Measurements from ENCODE around the gene HNRNPL. TPM values are rescaled to one million over a fixed set of nuclear protein-coding genes. Genes with fewer than 3 reads are reported as not detected.

The HNRNPL gene
- total RNA-seq, 1 experiment from 2014 or later, result 710 TPM

- Mint-ChIP-seq H3K4me1 (peaks cover 0 to 3% of the 10 kb centered on the region in 2 experiments; a peak in 1 of 4 replicates), H3K27ac (peak overlapping the region in 1 of 3 experiments; percentile 41; a peak in 3 of 7 replicates), H3K9me3 (peaks cover 0 to 3% of the 10 kb centered on the region in 2 experiments; a peak in 1 of 5 replicates), H3K27me3 (ENCODE audit: low read depth) (peaks cover 2% of the 10 kb centered on the region), H3K4me3 (no peak overlapping the region), H3K36me3 (ENCODE audit: insufficient read depth in 1 of 3, low read depth in 3 of 3) (peaks cover 15 to 22% (median 19%) of the 10 kb centered on the region in 3 experiments; a peak in 6 of 7 replicates)
- Histone ChIP-seq H2BK20ac (ENCODE audit: low read depth, low read length, poor library complexity, severe bottlenecking) (no peak overlapping the region), H3K79me2 (ENCODE audit: insufficient read depth, low read length) (no peaks in the 10 kb centered on the region), H3K27ac (ENCODE audit: insufficient read length, low read depth, low read length) (no peak overlapping the region), H3K4me1 (ENCODE audit: insufficient read depth, low read length) (no peaks in the 10 kb centered on the region), H3K79me1 (ENCODE audit: insufficient read depth, low read depth, low read length, poor library complexity, severe bottlenecking) (no peaks in the 10 kb centered on the region), H2BK15ac (ENCODE audit: low read depth, low read length) (no peak overlapping the region), H4K20me1 (ENCODE audit: control insufficient read depth, insufficient read depth, insufficient read length) (no peaks in the 10 kb centered on the region), H3K14ac (ENCODE audit: insufficient read depth, low read length) (no peak overlapping the region), H2BK12ac (ENCODE audit: insufficient read length, low read depth, low read length) (no peak overlapping the region), H3K23me2 (ENCODE audit: insufficient read length, low read depth, low read length, poor library complexity, severe bottlenecking) (no peaks in the 10 kb centered on the region), H3K27me3 (ENCODE audit: insufficient read depth, low read length) (no peaks in the 10 kb centered on the region), H3K18ac (ENCODE audit: insufficient read length, low read depth, low read length) (no peak overlapping the region), H3T11ph (ENCODE audit: low read length) (no peak overlapping the region), H3K9ac (ENCODE audit: extremely low read depth, insufficient read length, low read length) (no peak overlapping the region), H4K5ac (ENCODE audit: insufficient read length, low read depth, low read length) (no peak overlapping the region), H2BK5ac (ENCODE audit: insufficient read length, low read length) (no peak overlapping the region), H2BK120ac (ENCODE audit: low read depth, low read length, poor library complexity, severe bottlenecking) (no peak overlapping the region), H3K9me3 (ENCODE audit: control insufficient read depth, low read depth, low read length) (no peaks in the 10 kb centered on the region), H4K8ac (replicated peaks; ENCODE audit: insufficient read length, low read depth, low read length) (no peak overlapping the region), H3K23ac (ENCODE audit: insufficient read length, low read depth, low read length) (no peak overlapping the region), H3K4me2 (ENCODE audit: insufficient read depth, insufficient read length, low read length) (no peak overlapping the region), H3K56ac (ENCODE audit: insufficient read length, low read depth, low read length) (no peak overlapping the region), H4K91ac (ENCODE audit: insufficient read length, low read depth, low read length) (no peak overlapping the region), H2AFZ (ENCODE audit: low read length) (no peak overlapping the region), H3K4ac (ENCODE audit: low read depth, low read length) (no peak overlapping the region), H2AK5ac (ENCODE audit: insufficient read length, low read length) (no peak overlapping the region)
- no CpG with 5 or more reads among the region's 18 CpGs for WGBS (ENCODE audit: extremely low coverage, insufficient read length, low lambda C conversion rate)
- no peak for DNase-seq
- TF ChIP-seq CTCF (conservative IDR thresholded peaks at IDR 0.05), result no peak
These were observed 37.6 kb downstream of the HNRNPL start for GRCh38 chr19:38812009-38812840.
